HEK293T (cell line): ENCODE results near the gene CORO1C.

Experiments
- ARNT ChIP-seq: fragments of 450-650 bp; IDR thresholded peaks from 2 replicates; pipeline ENCODE4 v1.6.1; 2017; ENCODE audit warnings: mild to moderate bottlenecking
- BHLHE40 ChIP-seq: fragments of 450-650 bp; IDR thresholded peaks from 2 replicates; pipeline ENCODE4 v1.6.1; 2016; ENCODE audit warnings: mild to moderate bottlenecking, moderate library complexity, borderline replicate concordance
- FOXA1 ChIP-seq: fragments of 450-650 bp; IDR thresholded peaks from 2 replicates; pipeline ENCODE4 v1.6.1; 2016; ENCODE audit warnings: mild to moderate bottlenecking
- FOXK2 ChIP-seq: fragments of 450-650 bp; IDR thresholded peaks from 2 replicates; pipeline ENCODE4 v1.6.1; 2016; ENCODE audit warnings: mild to moderate bottlenecking
- FOXM1 ChIP-seq: fragments of 450-650 bp; IDR thresholded peaks from 2 replicates; pipeline ENCODE4 v1.6.1; 2017; ENCODE audit warnings: mild to moderate bottlenecking, borderline replicate concordance
- HDGF ChIP-seq: fragments of 450-650 bp; IDR thresholded peaks from 2 replicates; pipeline ENCODE4 v1.6.1; 2017; ENCODE audit warnings: antibody characterized with exemption, borderline replicate concordance
- L3MBTL2 ChIP-seq: fragments of 450-650 bp; conservative IDR thresholded peaks from 2 replicates; pipeline ENCODE4 v1.6.1; 2016; ENCODE audit warnings: mild to moderate bottlenecking
- LEF1 ChIP-seq: fragments of 450-650 bp; IDR thresholded peaks from 2 replicates; pipeline ENCODE4 v1.6.1; 2017; ENCODE audit warnings: mild to moderate bottlenecking, borderline replicate concordance
- NFRKB ChIP-seq: fragments of 450-650 bp; IDR thresholded peaks from 2 replicates; pipeline ENCODE4 v1.6.1; 2016; ENCODE audit warnings: mild to moderate bottlenecking, moderate library complexity
- SP1 ChIP-seq: fragments of 450-650 bp; IDR thresholded peaks from 2 replicates; pipeline ENCODE4 v1.6.1; 2017
- SUZ12 ChIP-seq: fragments of 450-650 bp; IDR thresholded peaks from 2 replicates; pipeline ENCODE4 v1.6.1; 2016; ENCODE audit warnings: mild to moderate bottlenecking

DNA sequence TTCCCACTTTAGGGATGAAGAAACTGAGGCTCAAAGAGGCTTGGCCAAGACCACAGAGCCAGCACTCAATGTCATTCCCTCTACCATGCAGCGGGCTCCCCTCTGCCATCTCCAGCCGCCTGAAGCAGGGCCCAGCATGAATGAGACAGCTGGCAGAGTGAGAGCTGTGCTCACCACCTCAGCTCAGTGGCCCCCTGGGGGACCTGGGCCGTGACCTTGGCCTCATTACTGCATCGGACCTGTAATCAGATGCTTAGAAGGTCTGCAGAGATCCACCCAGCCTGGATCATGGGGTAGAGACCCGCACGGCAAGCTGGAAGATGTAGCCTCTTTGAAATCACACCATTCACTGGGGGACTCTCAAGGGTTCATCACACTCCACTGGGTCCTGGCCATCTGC, 22.7 kb upstream of the CORO1C start:
- TF ChIP-seq FOXA1 (no peak), SP1 (no peak), ARNT (no peak), BHLHE40 (no peak), HDGF (no peak), SUZ12 (no peak), NFRKB (no peak), FOXM1 (no peak), LEF1 (no peak), FOXK2 (no peak), L3MBTL2 (no peak)
